Stimulated activated CD8-positive, alpha-beta memory T cell treated with anti-CD3 and anti-CD28 coated beads, Interleukin-12 subunit alpha, Interleukin-12 subunit beta, amount 100 ng/mL, for 24 hours (primary cell): Measurements from ENCODE around the gene MRAS.
"Not testable (repeated sequence)": the region's sequence is repeated elsewhere in the genome, so short reads cannot be mapped to it uniquely, and the experiment has no call there.

Experiments
- DNase-seq: peaks from one replicate; pipeline ENCODE4 v3.0.0-alpha.2; 2020; ENCODE audit errors: extremely low read depth

Gene MRAS

GRCh38 chr3:138367326-138367850 is 19.0 kb downstream of the MRAS start:
- DNase-seq, result no peak

- DNase-seq, result no peak
These were observed 19.5 kb downstream of the MRAS start for GRCh38 chr3:138367911-138368310.

- no peak for DNase-seq
These were observed 20.9 kb downstream of the MRAS start for GRCh38 chr3:138369151-138369900.

- no peak for DNase-seq
These were observed 21.9 kb downstream of the MRAS start for GRCh38 chr3:138370321-138370720.

- no peak for DNase-seq
These were observed 22.9 kb downstream of the MRAS start for GRCh38 chr3:138371070-138371965.

- DNase-seq, result no peak
These were observed 24.8 kb downstream of the MRAS start for GRCh38 chr3:138373087-138373735.

- no peak for DNase-seq
These were observed 25.3 kb downstream of the MRAS start for GRCh38 chr3:138373736-138374094.

- DNase-seq, result no peak
These were observed 26.3 kb downstream of the MRAS start for GRCh38 chr3:138374573-138375134.

GRCh38 chr3:138375447-138375846 is 27.1 kb downstream of the MRAS start:
- DNase-seq, result no peak

- DNase-seq, result no peak
These were observed 28.3 kb downstream of the MRAS start for GRCh38 chr3:138376663-138377062.

GRCh38 chr3:138377212-138377611 is 28.8 kb downstream of the MRAS start:
- not testable (repeated sequence) for DNase-seq

GRCh38 chr3:138377804-138378203 is 29.4 kb downstream of the MRAS start:
- no peak for DNase-seq

GRCh38 chr3:138378331-138378730 is 30.0 kb downstream of the MRAS start:
- no peak for DNase-seq

- no peak for DNase-seq
These were observed 30.6 kb downstream of the MRAS start for GRCh38 chr3:138378990-138379389.

- DNase-seq, result no peak
These were observed 33.1 kb downstream of the MRAS start for GRCh38 chr3:138381413-138381901.

- no peak for DNase-seq
These were observed 33.8 kb downstream of the MRAS start for GRCh38 chr3:138381950-138382715.

GRCh38 chr3:138383715-138384465 is 35.5 kb downstream of the MRAS start:
- DNase-seq, result no peak

- no peak for DNase-seq
These were observed 36.2 kb downstream of the MRAS start for GRCh38 chr3:138384531-138384930.

- no peak for DNase-seq
These were observed 36.6 kb downstream of the MRAS start for GRCh38 chr3:138384976-138385375.

- no peak for DNase-seq
These were observed 40.8 kb downstream of the MRAS start for GRCh38 chr3:138389144-138389601.
